ENCODE data around the gene ARL2.

- TF ChIP-seq, protein P1, sequence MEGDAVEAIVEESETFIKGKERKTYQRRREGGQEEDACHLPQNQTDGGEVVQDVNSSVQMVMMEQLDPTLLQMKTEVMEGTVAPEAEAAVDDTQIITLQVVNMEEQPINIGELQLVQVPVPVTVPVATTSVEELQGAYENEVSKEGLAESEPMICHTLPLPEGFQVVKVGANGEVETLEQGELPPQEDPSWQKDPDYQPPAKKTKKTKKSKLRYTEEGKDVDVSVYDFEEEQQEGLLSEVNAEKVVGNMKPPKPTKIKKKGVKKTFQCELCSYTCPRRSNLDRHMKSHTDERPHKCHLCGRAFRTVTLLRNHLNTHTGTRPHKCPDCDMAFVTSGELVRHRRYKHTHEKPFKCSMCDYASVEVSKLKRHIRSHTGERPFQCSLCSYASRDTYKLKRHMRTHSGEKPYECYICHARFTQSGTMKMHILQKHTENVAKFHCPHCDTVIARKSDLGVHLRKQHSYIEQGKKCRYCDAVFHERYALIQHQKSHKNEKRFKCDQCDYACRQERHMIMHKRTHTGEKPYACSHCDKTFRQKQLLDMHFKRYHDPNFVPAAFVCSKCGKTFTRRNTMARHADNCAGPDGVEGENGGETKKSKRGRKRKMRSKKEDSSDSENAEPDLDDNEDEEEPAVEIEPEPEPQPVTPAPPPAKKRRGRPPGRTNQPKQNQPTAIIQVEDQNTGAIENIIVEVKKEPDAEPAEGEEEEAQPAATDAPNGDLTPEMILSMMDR (IDR thresholded peaks at IDR 0.05) = no peak
- no peak for TF ChIP-seq POLR2A (IDR thresholded peaks at IDR 0.05)
Measured at GRCh38 chr11:64996327-64996709, 17.6 kb upstream of the ARL2 start.
